Epidermal melanocyte (primary cell): ENCODE results near the gene ATAD3B.
A peak's percentile ranks its signal among the peaks of the same experiment; 100 is the strongest.
"Not testable (repeated sequence)": the region's sequence is repeated elsewhere in the genome, so short reads cannot be mapped to it uniquely, and the experiment has no call there.

Experiments used
- DNase-seq: peaks from one replicate; pipeline ENCODE4 v3.0.0; 2011; ENCODE audit warnings: low spot score; ENCODE audit not compliant: insufficient read length

ATAD3B gene

DNA sequence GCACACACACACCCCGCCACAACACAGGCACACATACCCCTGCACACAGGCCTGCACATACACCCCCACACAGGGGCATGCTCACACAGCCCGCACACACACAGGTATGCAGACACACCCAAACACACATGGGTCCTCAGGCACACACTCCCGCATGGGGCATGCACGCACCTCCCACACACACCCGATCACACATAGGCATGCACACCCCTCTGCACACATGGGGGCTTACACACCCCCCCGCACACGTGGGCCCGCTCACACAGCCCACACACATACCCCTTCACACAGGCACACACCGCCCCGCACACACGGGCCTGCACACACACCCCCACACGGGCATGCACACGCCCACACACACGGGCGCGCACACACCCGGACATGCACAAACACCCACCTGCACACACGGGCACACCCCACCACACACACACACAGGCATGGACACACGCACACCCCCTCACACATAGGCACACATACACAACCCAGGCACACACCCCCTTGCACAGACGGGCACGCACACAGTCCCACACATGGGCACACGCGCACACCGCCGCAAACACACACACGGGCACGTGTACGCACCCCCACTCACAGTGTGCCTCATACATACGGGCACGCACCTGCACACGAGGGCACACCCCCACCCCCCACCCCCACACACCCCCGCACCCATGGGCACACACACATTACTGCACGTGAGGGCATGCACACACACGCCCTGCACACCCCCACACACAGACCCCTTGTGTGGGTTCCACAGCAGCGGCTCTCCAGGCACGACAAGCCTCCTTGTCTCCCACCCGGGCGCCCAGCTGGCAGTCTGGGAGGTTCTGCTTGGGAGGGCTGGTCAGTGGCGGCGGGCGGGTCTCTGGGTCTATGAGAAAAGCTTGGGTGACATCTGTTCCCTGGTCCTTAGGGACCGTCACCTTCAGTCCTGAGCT lies 8.3 kb downstream of the ATAD3B start:
- peak; percentile 13 for DNase-seq

DNA sequence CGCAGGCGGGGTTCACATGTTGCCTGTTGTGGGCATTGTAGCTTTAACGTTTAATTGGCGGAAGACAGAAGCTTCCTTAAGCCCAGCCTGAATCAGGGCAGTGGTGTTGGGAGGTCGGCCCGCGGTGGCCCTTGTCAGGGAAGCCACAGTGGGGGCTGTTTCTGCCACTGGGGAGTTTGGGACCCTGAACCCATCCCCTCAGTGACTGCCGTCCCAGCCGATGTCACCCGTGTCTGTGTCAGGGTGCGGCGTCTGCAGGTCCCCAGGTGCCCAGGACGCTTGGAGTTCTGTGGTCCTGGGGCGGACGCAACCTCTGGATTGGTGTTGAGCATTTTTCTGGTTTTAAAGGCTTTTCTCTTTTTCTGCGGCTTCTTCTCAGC lies 8.9 kb downstream of the ATAD3B start:
- not testable (repeated sequence) for DNase-seq

DNA sequence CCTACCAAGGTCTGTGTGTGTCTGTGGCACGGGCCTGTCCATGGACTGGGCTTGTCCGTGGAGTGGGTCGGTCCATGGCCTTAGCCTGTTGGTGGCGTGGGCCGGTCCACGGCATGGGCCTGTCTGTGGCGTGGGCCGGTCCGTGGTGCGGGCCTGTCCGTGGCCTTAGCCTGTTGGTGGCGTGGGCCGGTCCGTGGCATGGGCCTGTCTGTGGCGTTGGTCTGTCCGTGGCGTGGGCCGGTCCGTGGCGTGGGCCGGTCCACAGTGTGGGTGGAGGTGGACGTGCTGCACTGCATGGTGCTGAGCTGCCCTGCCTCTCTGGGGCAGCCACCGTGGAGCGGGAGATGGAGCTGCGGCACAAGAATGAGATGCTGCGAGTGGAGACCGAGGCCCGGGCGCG lies 10.2 kb downstream of the ATAD3B start:
- not testable (repeated sequence) for DNase-seq

DNA sequence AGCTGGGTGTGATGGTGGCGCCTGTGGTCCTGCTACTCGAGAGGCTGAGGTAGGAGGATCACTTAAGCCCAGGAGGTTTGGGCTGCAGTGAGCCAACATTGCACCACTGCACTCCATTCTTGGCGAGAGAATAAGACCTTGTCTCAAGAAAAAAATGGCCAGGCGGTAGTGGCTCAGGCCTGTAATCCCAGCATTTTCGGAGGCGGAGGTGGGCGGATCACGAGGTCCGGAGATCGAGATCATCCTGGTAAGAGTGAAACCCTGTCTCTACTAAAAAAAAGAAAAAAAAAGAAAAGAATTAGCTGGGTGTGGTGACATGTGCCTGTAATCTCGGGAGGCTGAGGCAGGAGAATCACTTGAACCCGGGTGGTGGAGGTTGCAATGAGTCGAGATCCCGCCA lies 11.3 kb downstream of the ATAD3B start:
- DNase-seq, result no peak

DNA sequence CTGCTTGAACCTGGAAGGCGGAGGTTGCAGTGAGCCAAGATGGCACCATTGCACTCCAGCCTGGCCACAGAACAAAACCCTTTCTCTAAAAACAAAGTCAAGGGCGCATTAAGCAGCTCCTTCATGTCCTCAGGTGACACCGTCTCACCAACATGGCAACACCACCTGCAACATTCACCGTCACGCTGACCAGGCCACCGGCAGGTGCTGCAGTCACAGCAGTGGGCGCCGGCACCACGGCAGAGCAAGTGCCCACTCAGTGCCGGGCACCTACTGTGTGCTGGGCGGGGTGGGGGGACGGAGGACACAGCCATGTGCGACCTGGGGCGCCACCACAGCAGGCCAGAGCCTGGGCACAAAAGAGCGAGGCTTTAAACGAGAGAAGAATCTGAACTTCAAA lies 12.1 kb downstream of the ATAD3B start:
- DNase-seq, result no peak

DNA sequence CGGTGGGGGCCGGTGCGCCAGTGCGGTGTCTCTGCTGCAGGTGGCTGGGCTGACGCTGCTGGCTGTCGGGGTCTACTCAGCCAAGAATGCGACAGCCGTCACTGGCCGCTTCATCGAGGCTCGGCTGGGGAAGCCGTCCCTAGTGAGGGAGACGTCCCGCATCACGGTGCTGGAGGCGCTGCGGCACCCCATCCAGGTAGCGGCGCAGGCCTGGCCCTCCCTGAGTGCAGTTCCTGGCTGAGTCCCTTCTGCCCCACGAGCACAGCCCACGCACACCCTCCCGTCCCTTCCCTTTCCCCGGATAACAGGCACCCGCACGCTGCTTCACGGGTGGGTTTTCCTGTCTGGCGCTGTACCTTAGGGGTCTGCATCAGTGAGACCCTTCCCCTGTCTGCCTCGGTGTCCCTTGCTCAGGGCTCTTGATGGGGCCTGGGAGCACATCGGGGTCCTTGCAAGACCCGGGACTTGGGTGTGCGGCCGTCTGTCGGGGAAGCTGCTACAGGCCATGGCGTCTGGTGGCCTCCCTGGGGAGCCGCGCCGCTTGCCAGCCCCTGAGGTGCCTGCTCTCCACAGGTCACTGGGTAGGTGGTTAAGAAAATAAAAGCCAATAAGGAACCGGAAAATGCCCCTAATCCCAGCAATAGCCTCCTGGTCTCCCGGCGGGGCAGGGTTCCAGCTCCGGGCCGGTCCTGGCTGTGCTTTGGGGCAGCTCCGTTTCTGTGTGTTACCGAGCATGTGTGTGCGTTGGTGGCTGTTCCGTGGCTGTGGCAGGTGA lies 13.6 kb downstream of the ATAD3B start:
- DNase-seq, result not testable (repeated sequence)

DNA sequence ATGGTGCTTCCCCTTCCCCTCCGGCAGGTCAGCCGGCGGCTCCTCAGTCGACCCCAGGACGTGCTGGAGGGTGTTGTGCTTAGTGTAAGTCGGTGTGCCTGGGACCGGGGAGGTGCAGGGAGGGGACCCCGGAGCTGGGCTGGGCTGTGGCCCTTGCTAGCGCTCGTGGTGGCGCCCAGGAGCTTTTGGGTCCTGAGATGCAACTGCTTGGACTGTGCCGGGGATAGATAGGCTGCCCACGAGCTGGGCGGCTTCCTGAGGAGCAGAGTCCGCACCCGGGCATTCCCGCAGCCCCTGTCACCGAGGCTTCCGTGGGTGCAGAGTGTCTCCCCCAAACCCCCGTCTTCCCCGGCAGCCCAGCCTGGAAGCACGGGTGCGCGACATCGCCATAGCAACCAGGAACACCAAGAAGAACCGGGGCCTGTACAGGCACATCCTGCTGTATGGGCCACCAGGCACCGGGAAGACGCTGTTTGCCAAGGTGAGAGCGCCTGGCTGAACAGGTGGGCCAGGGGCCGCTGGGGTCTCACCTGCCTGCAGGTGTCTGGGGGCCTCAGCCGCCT lies 14.3 kb downstream of the ATAD3B start:
- DNase-seq, result peak; percentile 5

DNA sequence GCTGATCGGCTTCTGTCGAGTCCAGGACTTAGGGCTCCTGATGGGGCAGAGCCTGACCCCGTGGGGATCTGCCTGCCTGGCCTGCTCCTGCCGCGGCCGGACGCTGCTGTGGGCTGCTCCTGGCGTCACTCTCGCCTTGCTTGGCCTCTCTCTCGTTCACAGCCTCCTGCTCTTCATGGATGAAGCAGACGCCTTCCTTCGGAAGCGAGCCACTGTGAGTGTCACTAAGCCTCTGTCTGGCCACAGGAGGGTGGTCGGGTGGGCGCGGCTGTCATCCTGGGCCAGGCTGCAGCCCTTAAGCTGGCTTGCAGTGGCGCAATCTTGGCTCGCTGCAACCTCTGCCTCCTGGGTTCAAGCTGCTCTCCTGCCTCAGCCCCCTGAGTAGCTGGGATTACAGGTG lies 16.1 kb downstream of the ATAD3B start:
- DNase-seq, result no peak

DNA sequence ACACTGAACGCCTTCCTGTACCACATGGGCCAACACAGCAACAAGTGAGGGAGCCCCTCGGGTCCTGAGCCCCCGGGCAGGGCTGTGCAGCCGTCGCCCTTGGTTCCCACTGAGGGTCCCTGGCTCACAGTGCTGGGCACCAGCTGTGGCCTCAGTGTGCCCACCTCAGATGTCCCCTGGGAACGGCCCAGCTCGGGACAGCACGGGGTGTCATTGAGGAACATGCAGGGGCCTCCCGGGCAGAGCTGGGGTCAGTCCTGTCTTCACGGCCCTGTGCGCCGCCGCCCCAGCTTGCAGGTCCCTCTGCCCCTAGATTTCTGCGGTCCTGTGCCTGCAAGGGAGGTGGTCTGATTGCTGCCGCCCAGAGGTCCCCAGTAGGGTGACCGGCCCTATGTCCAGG lies 17.7 kb downstream of the ATAD3B start:
- DNase-seq, result no peak

DNA sequence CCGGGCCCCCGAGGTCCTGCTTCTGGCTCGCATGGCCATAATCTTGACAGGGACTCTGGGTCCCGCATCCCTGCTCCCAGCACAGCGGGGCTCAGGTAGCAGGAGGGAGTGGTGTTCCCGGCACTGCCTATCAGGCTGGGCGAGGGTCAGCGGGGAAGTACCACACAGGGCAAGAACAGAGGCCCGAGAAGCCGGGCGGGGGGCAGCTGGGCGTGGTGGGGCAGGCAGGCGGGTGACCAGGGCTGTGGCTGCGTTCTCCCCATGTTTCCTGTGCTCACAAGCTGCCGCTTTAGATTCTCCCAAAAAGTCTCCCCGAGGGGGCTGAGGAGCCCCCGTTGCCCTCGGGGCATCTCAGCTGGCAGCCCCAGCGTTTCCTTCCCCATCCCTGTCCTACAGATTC lies 18.3 kb downstream of the ATAD3B start:
- DNase-seq, result no peak

DNA sequence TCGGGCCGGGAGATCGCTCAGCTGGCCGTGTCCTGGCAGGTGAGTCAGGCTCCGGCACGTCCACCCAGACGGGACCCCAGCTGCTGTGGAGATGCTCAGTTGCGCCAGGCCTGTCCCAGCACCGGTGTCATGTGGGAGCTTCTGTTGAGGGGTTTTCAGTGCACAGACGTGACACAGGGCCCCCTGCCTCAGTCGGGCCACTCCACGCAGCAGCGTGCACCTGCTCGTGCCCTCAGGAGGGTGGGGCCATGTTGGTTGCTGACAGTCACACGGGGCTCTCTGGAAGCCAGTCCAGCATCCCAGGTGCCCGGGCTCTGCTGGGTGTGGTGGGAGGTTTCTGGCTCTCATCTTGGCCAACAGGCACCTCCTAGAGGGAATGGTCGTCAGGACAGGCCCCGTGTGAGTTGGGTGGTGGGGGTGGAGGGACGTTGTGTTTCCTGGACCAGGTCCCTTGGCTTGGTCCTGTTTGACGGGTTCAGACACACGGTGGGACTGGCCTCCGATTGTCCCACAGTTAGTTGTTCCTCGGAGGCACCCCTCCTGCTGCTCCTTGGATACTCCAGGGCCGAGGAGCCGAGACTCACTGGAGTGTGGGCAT lies 19.2 kb downstream of the ATAD3B start:
- DNase-seq, result no peak

DNA sequence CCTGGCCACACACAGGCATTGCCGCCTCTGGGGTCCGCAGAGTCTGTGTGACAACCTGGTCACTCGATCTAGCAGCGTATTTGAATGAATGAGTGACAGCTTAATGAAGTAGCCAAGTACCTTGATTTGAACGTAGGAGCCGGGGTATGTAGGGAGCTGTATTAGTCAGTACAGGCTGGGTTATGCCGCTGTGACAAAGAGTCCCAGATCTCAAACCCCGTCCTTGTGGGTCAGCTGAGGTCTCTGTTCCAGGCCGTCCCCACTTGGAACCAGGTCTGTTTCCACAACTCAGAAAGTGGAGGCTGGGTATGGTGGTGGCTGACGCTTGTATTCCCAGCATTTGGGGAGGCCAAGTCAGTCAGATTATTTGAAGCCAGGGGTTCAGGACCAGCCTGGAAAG lies 20.0 kb downstream of the ATAD3B start:
- DNase-seq, result no peak

DNA sequence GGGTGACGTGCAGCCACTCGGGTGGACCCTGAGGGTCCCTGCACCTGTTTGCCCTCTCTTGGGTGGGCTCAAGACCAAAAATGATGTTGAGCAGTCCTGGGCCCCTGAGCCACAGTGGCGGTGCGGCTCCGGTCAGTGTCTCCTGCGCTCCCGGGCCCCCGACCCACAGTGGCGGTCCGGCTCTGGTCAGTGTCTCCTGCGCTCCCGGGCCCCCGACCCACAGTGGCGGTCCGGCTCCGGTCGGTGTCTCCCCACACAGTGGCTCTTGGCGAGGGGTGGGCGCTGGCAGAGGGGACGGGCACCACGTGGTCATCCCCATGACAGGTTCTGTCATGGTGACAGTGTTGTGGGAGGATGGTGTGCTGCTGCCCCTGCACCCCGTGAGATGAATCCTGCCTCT lies 22.7 kb downstream of the ATAD3B start:
- not testable (repeated sequence) for DNase-seq

DNA sequence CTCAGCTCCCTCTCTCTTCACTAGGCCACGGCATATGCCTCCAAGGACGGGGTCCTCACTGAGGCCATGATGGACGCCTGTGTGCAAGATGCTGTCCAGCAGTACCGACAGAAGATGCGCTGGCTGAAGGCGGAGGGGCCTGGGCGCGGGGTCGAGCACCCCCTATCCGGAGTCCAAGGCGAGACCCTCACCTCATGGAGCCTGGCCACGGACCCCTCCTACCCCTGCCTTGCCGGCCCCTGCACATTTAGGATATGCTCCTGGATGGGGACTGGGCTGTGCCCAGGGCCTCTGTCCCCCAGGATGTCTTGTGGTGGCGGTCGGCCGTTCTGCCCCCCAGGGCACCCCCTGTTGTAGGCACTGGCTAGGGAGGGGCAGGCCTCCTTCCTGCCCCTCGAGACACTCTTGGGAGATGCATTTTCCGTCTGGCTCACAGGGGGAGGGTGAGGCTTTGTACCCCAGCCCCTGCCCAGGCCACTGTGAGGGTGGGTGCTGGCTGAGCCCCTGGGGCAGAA lies 24.0 kb downstream of the ATAD3B start:
- DNase-seq, result not testable (repeated sequence)

DNA sequence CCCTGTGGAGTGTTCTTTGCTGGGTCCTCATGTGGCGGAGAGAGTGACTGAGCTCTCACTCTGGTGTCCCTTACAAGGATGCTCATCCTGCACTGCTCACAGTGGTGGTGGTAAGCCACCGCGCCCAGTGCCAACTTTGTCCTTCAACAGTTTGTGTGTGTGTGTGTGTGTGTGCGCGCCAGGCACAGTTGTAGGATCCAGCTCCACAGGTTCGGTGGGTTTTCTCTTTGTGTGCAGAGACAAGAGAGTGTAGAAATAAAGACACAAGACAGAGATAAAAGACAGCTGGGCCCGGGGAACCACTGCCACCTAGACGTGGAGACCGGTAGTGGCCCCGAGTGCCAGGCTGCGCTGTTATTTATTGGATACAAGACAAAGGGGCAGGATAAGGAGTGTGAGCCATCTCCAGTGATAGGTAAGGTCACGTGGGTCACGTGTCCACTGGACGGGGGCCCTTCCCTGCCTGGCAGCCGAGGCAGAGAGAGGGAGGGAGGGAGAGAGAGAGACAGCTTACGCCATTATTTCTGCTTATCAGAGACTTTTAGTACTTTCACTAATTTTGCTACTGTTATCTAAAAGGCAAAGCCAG lies 33.3 kb downstream of the ATAD3B start:
- DNase-seq, result not testable (repeated sequence)

DNA sequence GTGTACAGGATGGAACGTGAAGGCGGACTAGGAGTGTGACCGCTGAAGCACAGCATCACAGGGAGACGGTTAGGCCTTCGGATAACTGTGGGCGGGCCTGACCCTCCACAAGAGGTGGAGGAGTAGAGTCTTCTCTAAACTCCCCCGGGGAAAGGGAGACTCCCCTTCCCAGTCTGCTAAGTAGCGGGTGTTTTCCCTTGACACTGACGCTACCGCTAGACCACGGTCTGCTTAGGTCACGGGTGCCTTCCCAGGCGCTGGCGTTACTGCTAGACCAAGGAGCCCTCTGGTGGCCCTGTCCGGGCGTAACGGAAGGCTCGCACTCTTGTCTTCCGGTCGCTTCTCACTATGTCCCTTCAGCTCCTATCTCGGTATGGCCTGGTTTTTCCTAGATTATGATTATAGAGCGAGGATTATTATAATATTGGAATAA lies 33.8 kb downstream of the ATAD3B start:
- not testable (repeated sequence) for DNase-seq

DNA sequence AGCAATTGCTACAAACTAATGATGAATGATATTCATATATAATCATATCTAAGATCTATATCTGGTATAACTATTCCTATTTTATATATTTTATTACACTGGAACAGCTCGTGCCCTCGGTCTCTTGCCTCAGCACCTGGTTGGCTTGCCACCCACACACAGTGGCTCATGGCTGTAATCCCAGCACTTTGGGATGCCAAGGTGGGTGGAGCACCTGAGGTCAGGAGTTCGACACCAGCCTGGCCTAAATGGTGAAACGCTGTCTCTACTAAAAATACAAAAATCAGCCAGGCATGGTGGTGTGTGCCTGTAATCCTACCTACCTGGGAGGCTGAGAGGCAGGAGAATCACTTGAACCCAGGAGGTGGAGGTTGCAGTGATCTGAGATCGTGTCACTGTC lies 34.2 kb downstream of the ATAD3B start:
- DNase-seq, result not testable (repeated sequence)

DNA sequence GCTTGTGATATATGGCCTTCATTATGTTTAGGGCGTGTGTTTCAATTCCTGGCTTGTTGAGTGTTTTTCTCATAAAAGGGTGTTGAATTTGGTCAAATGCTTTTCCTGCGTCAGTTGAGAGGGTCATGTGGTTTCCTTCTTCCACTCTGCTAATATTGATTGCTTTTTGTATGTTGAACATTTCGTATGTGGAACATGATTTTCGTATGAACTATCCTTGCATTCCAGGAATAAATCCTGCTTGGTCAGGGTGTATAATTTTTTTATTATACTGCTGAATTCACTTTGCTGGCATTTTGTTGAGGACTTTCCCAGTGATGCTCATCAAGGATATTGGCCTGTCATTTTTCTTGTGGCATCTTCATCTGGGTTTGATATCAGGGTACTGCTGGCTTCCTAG lies 35.7 kb downstream of the ATAD3B start:
- no peak for DNase-seq

DNA sequence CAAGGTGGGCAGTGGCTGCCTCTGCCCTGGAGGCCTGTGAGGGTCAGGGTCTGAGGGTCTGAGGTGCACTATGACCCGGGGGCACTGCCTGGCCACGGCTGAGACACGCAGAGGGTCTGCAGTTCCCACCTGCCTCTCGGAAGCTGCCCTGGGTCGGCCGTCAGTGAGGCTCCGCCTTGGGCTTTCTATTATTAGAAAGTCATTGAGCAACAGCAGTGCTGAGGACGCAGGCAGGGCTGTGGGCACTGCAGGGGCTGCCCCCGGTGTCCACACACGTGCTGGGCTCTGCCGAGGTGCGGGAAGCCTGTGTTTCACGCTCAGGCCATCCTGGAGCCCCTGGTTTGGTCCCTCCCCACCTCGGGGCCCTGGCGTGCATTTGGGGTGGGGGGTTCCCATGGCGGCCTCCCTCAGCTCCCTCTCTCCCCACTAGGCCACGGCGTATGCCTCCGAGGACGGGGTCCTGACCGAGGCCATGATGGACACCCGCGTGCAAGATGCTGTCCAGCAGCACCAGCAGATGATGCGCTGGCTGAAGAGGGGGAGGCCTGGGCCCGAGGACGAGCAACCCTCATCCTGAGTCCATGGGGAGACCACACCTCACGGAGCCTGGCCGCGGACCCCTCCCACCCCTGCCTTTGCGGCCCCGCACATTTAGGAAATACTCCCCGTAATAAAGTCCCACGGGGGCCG lies 37.4 kb downstream of the ATAD3B start:
- not testable (repeated sequence) for DNase-seq

DNA sequence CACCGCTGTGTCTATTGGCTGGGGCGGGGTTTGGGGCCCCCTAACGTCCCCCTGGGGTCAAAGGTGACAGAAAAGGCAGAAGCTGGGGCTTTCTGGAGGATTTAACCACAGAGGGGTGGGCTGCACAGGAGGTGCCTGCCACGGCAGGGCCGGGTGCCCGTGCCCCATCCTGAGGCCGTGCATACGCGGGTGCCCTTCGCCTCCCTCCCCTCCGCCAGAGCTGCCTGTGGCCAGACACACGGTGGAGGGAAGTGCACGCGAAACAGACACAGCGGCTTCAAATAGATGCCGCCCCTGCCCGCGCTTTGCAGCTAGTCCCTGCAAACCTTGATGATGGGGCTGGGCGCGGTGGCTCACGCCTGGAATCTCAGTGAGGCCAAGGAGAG lies 37.9 kb downstream of the ATAD3B start:
- not testable (repeated sequence) for DNase-seq
